GM12878 (cell line): ENCODE results near the gene VTCN1. TPM values are rescaled to one million over a fixed set of nuclear protein-coding genes. Genes with fewer than 3 reads are reported as not detected.

ENCODE experiments used
- ATF7 ChIP-seq: fragments of 450-650 bp; IDR thresholded peaks from 2 replicates; pipeline ENCODE4 v1.6.1; 2016; ENCODE audit warnings: low read depth, mild to moderate bottlenecking
- CBFB ChIP-seq: IDR thresholded peaks from 2 replicates; pipeline ENCODE4 v1.6.1; 2016; ENCODE audit warnings: antibody characterized with exemption, low read depth
- CBX3 ChIP-seq: fragments of 200-600 bp; sonication (generic); IDR thresholded peaks from 2 replicates; pipeline ENCODE4 v1.6.1; 2016; ENCODE audit warnings: low read depth, borderline replicate concordance
- CHD1 ChIP-seq: IDR thresholded peaks from 2 replicates; pipeline ENCODE4 v1.6.1; 2012; ENCODE audit warnings: low read depth, low read length, improper control_type of control experiment
- CREB1 ChIP-seq: IDR thresholded peaks from 2 replicates; pipeline ENCODE4 v1.6.1; 2012; ENCODE audit warnings: low read depth, mild to moderate bottlenecking, inconsistent platforms
- HSF1 ChIP-seq: fragments of 150-350 bp; IDR thresholded peaks from 2 replicates; pipeline ENCODE4 v1.6.1; 2014; ENCODE audit warnings: mild to moderate bottlenecking, low read depth, low read length
- KDM1A ChIP-seq: fragments of 200-600 bp; sonication (generic); IDR thresholded peaks from 2 replicates; pipeline ENCODE4 v1.6.1; 2016; ENCODE audit warnings: borderline replicate concordance
- NFXL1 ChIP-seq: fragments of 450-650 bp; IDR thresholded peaks from 2 replicates; pipeline ENCODE4 v1.6.1; 2017; ENCODE audit warnings: antibody characterized with exemption, mild to moderate bottlenecking, borderline replicate concordance
- NFYA ChIP-seq: IDR thresholded peaks from 2 replicates; pipeline ENCODE4 v1.6.1; 2011; ENCODE audit warnings: low read depth, mild to moderate bottlenecking, low read length, improper control_type of control experiment, borderline replicate concordance
- PAX5 ChIP-seq: IDR thresholded peaks from 2 replicates; pipeline ENCODE4 v1.6.1; 2011; ENCODE audit warnings: low read depth, low read length, borderline replicate concordance
- SP1 ChIP-seq: IDR thresholded peaks from one replicate; pipeline ENCODE4 v1.6.1; 2011; ENCODE audit warnings: low read depth, low read length
- STAT1 ChIP-seq: fragments of 450-650 bp; conservative IDR thresholded peaks from 2 replicates; pipeline ENCODE4 v1.6.1; 2014; ENCODE audit warnings: antibody characterized with exemption, mild to moderate bottlenecking
- TCF12 ChIP-seq: IDR thresholded peaks from 2 replicates; pipeline ENCODE4 v1.6.1; 2011; ENCODE audit warnings: low read depth, mild to moderate bottlenecking, low read length
- USF2 ChIP-seq: IDR thresholded peaks from 2 replicates; pipeline ENCODE4 v1.6.1; 2011; ENCODE audit warnings: low read depth, low read length, improper control_type of control experiment, borderline replicate concordance
- ZBED1 ChIP-seq: IDR thresholded peaks from 2 replicates; pipeline ENCODE4 v1.6.1; 2016; ENCODE audit warnings: borderline replicate concordance
- ZNF207 ChIP-seq: fragments of 450-650 bp; IDR thresholded peaks from 2 replicates; pipeline ENCODE4 v1.6.1; 2014; ENCODE audit warnings: antibody characterized with exemption, mild to moderate bottlenecking, borderline replicate concordance
- ZSCAN29 ChIP-seq: fragments of 450-650 bp; IDR thresholded peaks from 2 replicates; pipeline ENCODE4 v1.6.1; 2017; ENCODE audit warnings: mild to moderate bottlenecking, moderate library complexity
- polyA plus RNA-seq, 11 experiments: library from polyadenylated mRNA; depleted of rRNA in 4 of 11; unstranded in 6 of 11; stranded (reverse) in 5 of 11; fragments of >200 nt; fragmentation: Nextera tagmentation in 4 of 11; fragmentation: Illumina TruSeq in 1 of 11; extraction: Ambion mirVana in 4 of 11; extraction: Trizol in 1 of 11; gene quantifications; 1 replicate in 1 of 11; 2 replicates in 10 of 11; pipeline versions ENCODE4 v1.2.1 to v1.2.3, GENCODE V29; 2011 to 2016; ENCODE audit warnings: inconsistent platforms in 2 of 11, missing spikeins in 2 of 11, low read depth in 1 of 11
- total RNA-seq, 4 experiments: library from RNA; depleted of rRNA in 3 of 4; stranded (reverse); fragments of >200 nt in 3 of 4; fragmentation: Illumina TruSeq in 1 of 4; extraction: Trizol in 1 of 4; gene quantifications; 2 replicates each; pipeline versions ENCODE4 v1.2.1 to v1.2.3, GENCODE V29; 2013 to 2021
- TF ChIP-seq, protein P1 (sequence below): fragments of 450-650 bp; formaldehyde crosslinking; IDR thresholded peaks from 2 replicates; pipeline ENCODE4 v1.4.0; 2022; ENCODE audit warnings: mild to moderate bottlenecking, moderate library complexity
- TF ChIP-seq, protein P2 (sequence below): fragments of 450-650 bp; IDR thresholded peaks from 2 replicates; pipeline ENCODE4 v1.6.1; 2017; ENCODE audit warnings: mild to moderate bottlenecking, low read depth, inconsistent platforms; ENCODE audit not compliant: poor library complexity, severe bottlenecking
- TF ChIP-seq, protein P3 (sequence below): IDR thresholded peaks from 2 replicates; pipeline ENCODE4 v1.6.1; 2012; ENCODE audit warnings: low read depth, low read length, improper control_type of control experiment

VTCN1 gene
- total and polyA plus RNA-seq, 10 of the 15 experiments (the other 5 are each of a cell fraction or from before 2014, with no cell fraction given) = not detected

GRCh38 chr1:117121589-117122329 lies 89.0 kb downstream of the VTCN1 start, which contains the start of gene TRIM45 (continued):
- peak; percentile 38; the same call in 1 of the 2 replicates for TF ChIP-seq CREB1
- TF ChIP-seq HSF1 = no peak
- TF ChIP-seq NFXL1 = no peak
- no peak for TF ChIP-seq ZBED1
- TF ChIP-seq, protein P1, sequence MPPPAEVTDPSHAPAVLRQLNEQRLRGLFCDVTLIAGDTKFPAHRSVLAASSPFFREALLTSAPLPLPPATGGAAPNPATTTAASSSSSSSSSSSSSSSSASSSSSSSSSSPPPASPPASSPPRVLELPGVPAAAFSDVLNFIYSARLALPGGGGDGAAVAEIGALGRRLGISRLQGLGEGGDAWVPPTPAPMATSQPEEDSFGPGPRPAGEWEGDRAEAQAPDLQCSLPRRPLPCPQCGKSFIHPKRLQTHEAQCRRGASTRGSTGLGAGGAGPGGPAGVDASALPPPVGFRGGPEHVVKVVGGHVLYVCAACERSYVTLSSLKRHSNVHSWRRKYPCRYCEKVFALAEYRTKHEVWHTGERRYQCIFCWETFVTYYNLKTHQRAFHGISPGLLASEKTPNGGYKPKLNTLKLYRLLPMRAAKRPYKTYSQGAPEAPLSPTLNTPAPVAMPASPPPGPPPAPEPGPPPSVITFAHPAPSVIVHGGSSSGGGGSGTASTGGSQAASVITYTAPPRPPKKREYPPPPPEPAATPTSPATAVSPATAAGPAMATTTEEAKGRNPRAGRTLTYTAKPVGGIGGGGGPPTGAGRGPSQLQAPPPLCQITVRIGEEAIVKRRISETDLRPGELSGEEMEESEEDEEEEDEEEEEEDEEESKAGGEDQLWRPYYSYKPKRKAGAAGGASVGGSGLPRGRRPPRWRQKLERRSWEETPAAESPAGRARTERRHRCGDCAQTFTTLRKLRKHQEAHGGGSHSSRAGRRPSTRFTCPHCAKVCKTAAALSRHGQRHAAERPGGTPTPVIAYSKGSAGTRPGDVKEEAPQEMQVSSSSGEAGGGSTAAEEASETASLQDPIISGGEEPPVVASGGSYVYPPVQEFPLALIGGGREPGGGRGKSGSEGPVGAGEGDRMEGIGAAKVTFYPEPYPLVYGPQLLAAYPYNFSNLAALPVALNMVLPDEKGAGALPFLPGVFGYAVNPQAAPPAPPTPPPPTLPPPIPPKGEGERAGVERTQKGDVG (CRISPR knock-in tag) = no peak
- no peak for TF ChIP-seq NFYA
- no peak for TF ChIP-seq CBFB
- TF ChIP-seq SP1 = peak; percentile 75
- TF ChIP-seq CHD1 = no peak
- TF ChIP-seq PAX5 = no peak
- no peak for TF ChIP-seq STAT1
- no peak for TF ChIP-seq USF2
- TF ChIP-seq, protein P2, sequence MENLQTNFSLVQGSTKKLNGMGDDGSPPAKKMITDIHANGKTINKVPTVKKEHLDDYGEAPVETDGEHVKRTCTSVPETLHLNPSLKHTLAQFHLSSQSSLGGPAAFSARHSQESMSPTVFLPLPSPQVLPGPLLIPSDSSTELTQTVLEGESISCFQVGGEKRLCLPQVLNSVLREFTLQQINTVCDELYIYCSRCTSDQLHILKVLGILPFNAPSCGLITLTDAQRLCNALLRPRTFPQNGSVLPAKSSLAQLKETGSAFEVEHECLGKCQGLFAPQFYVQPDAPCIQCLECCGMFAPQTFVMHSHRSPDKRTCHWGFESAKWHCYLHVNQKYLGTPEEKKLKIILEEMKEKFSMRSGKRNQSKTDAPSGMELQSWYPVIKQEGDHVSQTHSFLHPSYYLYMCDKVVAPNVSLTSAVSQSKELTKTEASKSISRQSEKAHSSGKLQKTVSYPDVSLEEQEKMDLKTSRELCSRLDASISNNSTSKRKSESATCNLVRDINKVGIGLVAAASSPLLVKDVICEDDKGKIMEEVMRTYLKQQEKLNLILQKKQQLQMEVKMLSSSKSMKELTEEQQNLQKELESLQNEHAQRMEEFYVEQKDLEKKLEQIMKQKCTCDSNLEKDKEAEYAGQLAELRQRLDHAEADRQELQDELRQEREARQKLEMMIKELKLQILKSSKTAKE = no peak
- no peak for TF ChIP-seq KDM1A
- TF ChIP-seq CBX3 = no peak
- TF ChIP-seq TCF12 = no peak
- TF ChIP-seq ZNF207 = no peak
- TF ChIP-seq, protein P3, sequence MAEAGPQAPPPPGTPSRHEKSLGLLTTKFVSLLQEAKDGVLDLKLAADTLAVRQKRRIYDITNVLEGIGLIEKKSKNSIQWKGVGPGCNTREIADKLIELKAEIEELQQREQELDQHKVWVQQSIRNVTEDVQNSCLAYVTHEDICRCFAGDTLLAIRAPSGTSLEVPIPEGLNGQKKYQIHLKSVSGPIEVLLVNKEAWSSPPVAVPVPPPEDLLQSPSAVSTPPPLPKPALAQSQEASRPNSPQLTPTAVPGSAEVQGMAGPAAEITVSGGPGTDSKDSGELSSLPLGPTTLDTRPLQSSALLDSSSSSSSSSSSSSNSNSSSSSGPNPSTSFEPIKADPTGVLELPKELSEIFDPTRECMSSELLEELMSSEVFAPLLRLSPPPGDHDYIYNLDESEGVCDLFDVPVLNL = no peak
- no peak for TF ChIP-seq ZSCAN29
- TF ChIP-seq ATF7 = no peak
